ENCODE measurements around the gene CD300C. TPM values are rescaled to one million over a fixed set of nuclear protein-coding genes. Genes with fewer than 3 reads are reported as not detected.
A peak's percentile ranks its signal among the peaks of the same experiment; 100 is the strongest.

CD300C gene
- total and polyA plus RNA-seq, 2 experiments from 2014 or later, result 0.76 to 1.4 TPM

DNA sequence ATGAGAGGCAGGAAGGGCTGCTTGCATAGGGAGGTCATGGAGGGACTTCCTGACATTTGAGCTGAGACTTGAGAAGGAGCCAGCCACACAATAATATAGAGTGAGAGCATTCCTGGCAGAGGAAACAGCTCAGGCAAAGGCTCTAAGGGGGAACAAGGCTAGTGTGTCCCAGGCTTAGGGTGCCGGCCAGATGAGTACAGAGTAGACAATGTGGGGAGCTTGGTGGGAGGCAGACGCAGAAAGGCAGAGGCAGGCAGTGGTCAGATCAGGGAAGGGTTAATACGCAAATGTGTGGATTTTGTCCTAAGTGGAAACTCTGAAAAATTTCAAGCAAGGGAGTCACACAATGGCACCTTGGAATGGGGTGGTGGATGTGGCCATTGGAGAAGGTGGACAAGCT lies 45.9 kb downstream of the CD300C start:
- Histone ChIP-seq H3K27me3 (replicated peaks; ENCODE audit: insufficient read depth) (no peaks in the 10 kb centered on the region), H3K4me3 (no peak overlapping the region), H3F3A (ENCODE audit: insufficient read depth) (no peaks in the 10 kb centered on the region), H2AFZ (no peak overlapping the region), H3K4me2 (ENCODE audit: unreplicated experiment) (no peak overlapping the region), H3K9ac (no peak overlapping the region), H3K9me3 (ENCODE audit: low read depth) (no peaks in the 10 kb centered on the region), H3K9me2 (ENCODE audit: insufficient read depth) (no peaks in the 10 kb centered on the region), H3K36me3 (ENCODE audit: low read depth) (no peaks in the 10 kb centered on the region), H3K4me1 (ENCODE audit: insufficient read depth) (no peaks in the 10 kb centered on the region), H3K27ac (no peak overlapping the region), H3K79me2 (ENCODE audit: insufficient read depth) (no peaks in the 10 kb centered on the region), H4K20me1 (ENCODE audit: insufficient read depth) (no peaks in the 10 kb centered on the region)
- no peak for DNase-seq
- 65 to 70% methylated on average over 3 of the region's 3 CpGs for WGBS, 2 experiments (ENCODE audit: low coverage in 1 of 2, low lambda C conversion rate in 2 of 2, missing lambda C conversion rate in 2 of 2)
- TF ChIP-seq EZH2phosphoT487 (IDR thresholded peaks at IDR 0.05; ENCODE audit: insufficient read depth, low read depth) (no peak), EZH2 (IDR thresholded peaks at IDR 0.05; ENCODE audit: insufficient read depth, poor library complexity, severe bottlenecking) (no peak)
- in situ Hi-C loops (cut with MboI), result no loop called here

DNA sequence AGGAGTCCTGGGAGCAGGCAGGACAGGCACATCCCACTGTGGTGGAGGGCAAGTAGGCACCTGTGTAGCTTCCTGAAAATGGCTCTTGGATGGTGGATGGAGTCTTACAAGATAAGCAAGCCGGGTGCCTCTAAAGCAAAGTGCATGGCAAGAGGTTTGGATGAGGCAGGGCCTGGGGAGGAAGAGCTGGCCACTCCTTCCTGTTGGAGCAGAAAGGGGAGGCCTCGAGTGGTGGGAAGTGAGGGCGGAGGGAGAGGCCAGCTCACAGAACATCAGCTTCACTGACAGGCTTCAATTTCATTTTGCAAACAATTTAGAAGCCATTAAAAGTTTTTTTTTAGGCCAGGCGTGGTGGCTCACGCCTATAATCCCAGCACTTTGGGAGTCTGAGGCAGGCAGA lies 48.4 kb downstream of the CD300C start:
- in situ Hi-C loops (cut with MboI), result no loop called here
- 63 to 64% methylated on average over 5 of the region's 5 CpGs for WGBS, 2 experiments (ENCODE audit: low coverage in 1 of 2, low lambda C conversion rate in 2 of 2, missing lambda C conversion rate in 2 of 2)
- no peak for DNase-seq

GRCh38 chr17:74493331-74493833 lies 52.5 kb downstream of the CD300C start:
- TF ChIP-seq EZH2phosphoT487 (IDR thresholded peaks at IDR 0.05; ENCODE audit: insufficient read depth, low read depth) (no peak), EZH2 (IDR thresholded peaks at IDR 0.05; ENCODE audit: insufficient read depth, poor library complexity, severe bottlenecking) (no peak)
- no peaks in the 10 kb centered on the region for H3K79me2 ChIP-seq (ENCODE audit: insufficient read depth)
- WGBS, 2 experiments (ENCODE audit: low coverage in 1 of 2, low lambda C conversion rate in 2 of 2, missing lambda C conversion rate in 2 of 2), result 27 to 32% methylated on average over 11 of the region's 11 CpGs
- no peaks in the 10 kb centered on the region for H3K9me3 ChIP-seq (ENCODE audit: low read depth)
- H3K36me3 ChIP-seq (ENCODE audit: low read depth), result no peaks in the 10 kb centered on the region
- H3K4me1 ChIP-seq (ENCODE audit: insufficient read depth), result no peaks in the 10 kb centered on the region
- H3K27me3 ChIP-seq (replicated peaks; ENCODE audit: insufficient read depth), result no peaks in the 10 kb centered on the region
- in situ Hi-C loops (cut with MboI), result no loop called here
- DNase-seq, result peak; percentile 82
- no peak overlapping the region for H3K9ac ChIP-seq
- no peaks in the 10 kb centered on the region for H3F3A ChIP-seq (ENCODE audit: insufficient read depth)
- H3K9me2 ChIP-seq (ENCODE audit: insufficient read depth), result no peaks in the 10 kb centered on the region
- H2AFZ ChIP-seq, result no peak overlapping the region
- no peak overlapping the region for H3K27ac ChIP-seq
- H4K20me1 ChIP-seq (ENCODE audit: insufficient read depth), result no peaks in the 10 kb centered on the region
- no peak overlapping the region for H3K4me2 ChIP-seq (ENCODE audit: unreplicated experiment)
- no peak overlapping the region for H3K4me3 ChIP-seq

More for the DNA sequence above, 48.4 kb downstream of the CD300C start:
- no peaks in the 10 kb centered on the region for H3K9me2 ChIP-seq (ENCODE audit: insufficient read depth)
- H3K9me3 ChIP-seq (ENCODE audit: low read depth), result no peaks in the 10 kb centered on the region
- no peaks in the 10 kb centered on the region for H3K27me3 ChIP-seq (replicated peaks; ENCODE audit: insufficient read depth)
- no peak overlapping the region for H2AFZ ChIP-seq
- no peaks in the 10 kb centered on the region for H3K4me1 ChIP-seq (ENCODE audit: insufficient read depth)
- TF ChIP-seq EZH2phosphoT487 (IDR thresholded peaks at IDR 0.05; ENCODE audit: insufficient read depth, low read depth) (no peak), EZH2 (IDR thresholded peaks at IDR 0.05; ENCODE audit: insufficient read depth, poor library complexity, severe bottlenecking) (no peak)
- H4K20me1 ChIP-seq (ENCODE audit: insufficient read depth), result no peaks in the 10 kb centered on the region
- no peaks in the 10 kb centered on the region for H3K36me3 ChIP-seq (ENCODE audit: low read depth)
- no peak overlapping the region for H3K9ac ChIP-seq
- H3K27ac ChIP-seq, result no peak overlapping the region
- no peak overlapping the region for H3K4me3 ChIP-seq
- H3K79me2 ChIP-seq (ENCODE audit: insufficient read depth), result no peaks in the 10 kb centered on the region
- H3F3A ChIP-seq (ENCODE audit: insufficient read depth), result no peaks in the 10 kb centered on the region
- H3K4me2 ChIP-seq (ENCODE audit: unreplicated experiment), result no peak overlapping the region

DNA sequence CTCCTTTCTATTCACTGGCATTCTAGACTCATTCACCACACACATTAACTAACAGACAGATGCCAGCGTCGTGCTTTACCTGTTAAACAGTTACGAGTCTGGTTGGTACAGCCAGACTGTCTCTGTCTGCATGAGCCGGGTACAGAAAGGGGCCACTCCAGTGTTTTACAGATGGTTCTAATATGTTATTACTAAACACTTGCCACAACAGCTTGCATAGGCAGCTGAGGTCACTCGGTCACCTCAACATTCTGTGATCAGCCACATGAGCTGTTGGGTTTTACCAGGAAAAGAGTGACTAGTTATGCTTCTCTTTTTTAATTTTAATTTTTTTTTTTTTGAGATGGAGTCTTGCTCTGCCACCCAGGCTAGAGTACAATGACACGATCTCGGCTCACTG lies 54.3 kb downstream of the CD300C start:
- no peak overlapping the region for H3K9ac ChIP-seq
- H3K9me3 ChIP-seq (ENCODE audit: low read depth), result no peaks in the 10 kb centered on the region
- no peaks in the 10 kb centered on the region for H3K79me2 ChIP-seq (ENCODE audit: insufficient read depth)
- H3F3A ChIP-seq (ENCODE audit: insufficient read depth), result no peaks in the 10 kb centered on the region
- H3K27ac ChIP-seq, result no peak overlapping the region
- TF ChIP-seq EZH2phosphoT487 (IDR thresholded peaks at IDR 0.05; ENCODE audit: insufficient read depth, low read depth) (no peak), EZH2 (IDR thresholded peaks at IDR 0.05; ENCODE audit: insufficient read depth, poor library complexity, severe bottlenecking) (no peak)
- no peak overlapping the region for H3K4me2 ChIP-seq (ENCODE audit: unreplicated experiment)
- no peak for DNase-seq
- no peaks in the 10 kb centered on the region for H4K20me1 ChIP-seq (ENCODE audit: insufficient read depth)
- 62% methylated on average over 7 of the region's 7 CpGs for WGBS, 2 experiments (ENCODE audit: low coverage in 1 of 2, low lambda C conversion rate in 2 of 2, missing lambda C conversion rate in 2 of 2)
- no peak overlapping the region for H2AFZ ChIP-seq
- H3K27me3 ChIP-seq (replicated peaks; ENCODE audit: insufficient read depth), result no peaks in the 10 kb centered on the region
- no peaks in the 10 kb centered on the region for H3K9me2 ChIP-seq (ENCODE audit: insufficient read depth)
- no peak overlapping the region for H3K4me3 ChIP-seq
- in situ Hi-C loops (cut with MboI), result no loop called here
- H3K36me3 ChIP-seq (ENCODE audit: low read depth), result no peaks in the 10 kb centered on the region
- no peaks in the 10 kb centered on the region for H3K4me1 ChIP-seq (ENCODE audit: insufficient read depth)

Other genes starting within 250 kb of the CD300C start
- gene KIF19, start 219.9 kb downstream of the CD300C start, total RNA-seq (2014; rRNA removed; shearing (Covaris generic)), result not detected in 2 replicates
- gene KIF19, start 219.9 kb downstream of the CD300C start, polyA plus RNA-seq (2016; fragmentation: Nextera tagmentation; extraction: Ambion mirVana), result not detected in 2 replicates
- gene BTBD17, start 184.2 kb downstream of the CD300C start, total RNA-seq (2014; rRNA removed; shearing (Covaris generic)), result not detected in 2 replicates
- gene BTBD17, start 184.2 kb downstream of the CD300C start, polyA plus RNA-seq (2016; fragmentation: Nextera tagmentation; extraction: Ambion mirVana), result 0.10 TPM in 1 of 2 replicates, not detected in the other
- not detected in 2 replicates for gene GPR142, start 178.6 kb downstream of the CD300C start, total RNA-seq (2014; rRNA removed; shearing (Covaris generic))
- not detected in 2 replicates for gene GPR142, start 178.6 kb downstream of the CD300C start, polyA plus RNA-seq (2016; fragmentation: Nextera tagmentation; extraction: Ambion mirVana)
- gene GPRC5C, start 114.0 kb downstream of the CD300C start, total RNA-seq (2014; rRNA removed; shearing (Covaris generic)), result 0.25 and 2.7 TPM in 2 replicates
- gene GPRC5C, start 114.0 kb downstream of the CD300C start, polyA plus RNA-seq (2016; fragmentation: Nextera tagmentation; extraction: Ambion mirVana), result 0.95 and 1.6 TPM in 2 replicates
- not detected in 2 replicates for gene CD300A, start 79.5 kb downstream of the CD300C start, total RNA-seq (2014; rRNA removed; shearing (Covaris generic))
- not detected in 2 replicates for gene CD300A, start 79.5 kb downstream of the CD300C start, polyA plus RNA-seq (2016; fragmentation: Nextera tagmentation; extraction: Ambion mirVana)
- gene CD300LB, start 14.6 kb downstream of the CD300C start, total RNA-seq (2014; rRNA removed; shearing (Covaris generic)), result not detected in 2 replicates
- gene CD300LB, start 14.6 kb downstream of the CD300C start, polyA plus RNA-seq (2016; fragmentation: Nextera tagmentation; extraction: Ambion mirVana), result not detected in 2 replicates
- not detected in 2 replicates for gene CD300H, start 21.4 kb upstream of the CD300C start, total RNA-seq (2014; rRNA removed; shearing (Covaris generic))
- gene CD300H, start 21.4 kb upstream of the CD300C start, polyA plus RNA-seq (2016; fragmentation: Nextera tagmentation; extraction: Ambion mirVana), result not detected in 2 replicates
- gene CD300LD, start 46.2 kb upstream of the CD300C start, total RNA-seq (2014; rRNA removed; shearing (Covaris generic)), result not detected in 2 replicates
- gene CD300LD, start 46.2 kb upstream of the CD300C start, polyA plus RNA-seq (2016; fragmentation: Nextera tagmentation; extraction: Ambion mirVana), result not detected in 2 replicates
- not detected in 2 replicates for gene CD300E, start 77.6 kb upstream of the CD300C start, total RNA-seq (2014; rRNA removed; shearing (Covaris generic))
- gene CD300E, start 77.6 kb upstream of the CD300C start, polyA plus RNA-seq (2016; fragmentation: Nextera tagmentation; extraction: Ambion mirVana), result not detected in 2 replicates
- gene CD300LF, start 166.8 kb upstream of the CD300C start, total RNA-seq (2014; rRNA removed; shearing (Covaris generic)), result not detected in 2 replicates
- not detected in 2 replicates for gene CD300LF, start 166.8 kb upstream of the CD300C start, polyA plus RNA-seq (2016; fragmentation: Nextera tagmentation; extraction: Ambion mirVana)
- 0.11 TPM in 1 of 2 replicates, not detected in the other for gene RAB37, start 191.1 kb upstream of the CD300C start, total RNA-seq (2014; rRNA removed; shearing (Covaris generic))
- gene RAB37, start 191.1 kb upstream of the CD300C start, polyA plus RNA-seq (2016; fragmentation: Nextera tagmentation; extraction: Ambion mirVana), result not detected in 2 replicates
- 6.6 and 8.0 TPM in 2 replicates for gene NHERF1, start 202.5 kb upstream of the CD300C start, total RNA-seq (2014; rRNA removed; shearing (Covaris generic))
- gene NHERF1, start 202.5 kb upstream of the CD300C start, polyA plus RNA-seq (2016; fragmentation: Nextera tagmentation; extraction: Ambion mirVana), result 9.1 and 9.4 TPM in 2 replicates
- gene NAT9, start 230.2 kb upstream of the CD300C start, total RNA-seq (2014; rRNA removed; shearing (Covaris generic)), result 23.6 and 26.4 TPM in 2 replicates
- 31.0 and 34.6 TPM in 2 replicates for gene NAT9, start 230.2 kb upstream of the CD300C start, polyA plus RNA-seq (2016; fragmentation: Nextera tagmentation; extraction: Ambion mirVana)